GM21576 (cell line): ENCODE measurements around the gene MPV17L2.
"Not testable (repeated sequence)": the region's sequence is repeated elsewhere in the genome, so short reads cannot be mapped to it uniquely, and the experiment has no call there.

Experiments
- ATAC-seq: cut with Tn5 transposase; IDR thresholded peaks from one replicate; pipeline ENCODE4 v1.9.1; 2021; ENCODE audit warnings: mild to moderate bottlenecking, moderate library complexity; ENCODE audit not compliant: unreplicated experiment

The MPV17L2 gene

GRCh38 chr19:18192673-18193387, at the start of gene MPV17L2:
MPV17L2 (plus strand) TSS chr19:18193218; CDS start chr19:18193282, 64 bp downstream.
- peak; percentile 74 for ATAC-seq

- ATAC-seq: no peak
Measured at GRCh38 chr19:18143902-18144301, 49.1 kb upstream of the MPV17L2 start.

- ATAC-seq: no peak
Measured at GRCh38 chr19:18144361-18144760, 48.7 kb upstream of the MPV17L2 start.

GRCh38 chr19:18144906-18145305, 48.1 kb upstream of the MPV17L2 start:
- ATAC-seq: no peak

- no peak for ATAC-seq
Measured at GRCh38 chr19:18145391-18145999, 47.5 kb upstream of the MPV17L2 start.

GRCh38 chr19:18147396-18147795, 45.6 kb upstream of the MPV17L2 start:
- no peak for ATAC-seq

GRCh38 chr19:18149596-18149975, 43.4 kb upstream of the MPV17L2 start:
- no peak for ATAC-seq

GRCh38 chr19:18150776-18151624, 42.0 kb upstream of the MPV17L2 start:
- ATAC-seq: no peak

GRCh38 chr19:18152442-18152816, 40.6 kb upstream of the MPV17L2 start:
- ATAC-seq: peak; percentile 58

GRCh38 chr19:18152817-18153555, 40.0 kb upstream of the MPV17L2 start, which contains the start of gene PIK3R2:
PIK3R2 (plus strand) TSS chr19:18153163; CDS start chr19:18155880, 2,717 bp downstream.
- ATAC-seq: peak; percentile 61

GRCh38 chr19:18153556-18154134, 39.4 kb upstream of the MPV17L2 start:
- no peak for ATAC-seq

GRCh38 chr19:18155095-18156087, 37.6 kb upstream of the MPV17L2 start:
- ATAC-seq: no peak

GRCh38 chr19:18156268-18156667, 36.8 kb upstream of the MPV17L2 start:
- no peak for ATAC-seq

GRCh38 chr19:18156841-18157464, 36.1 kb upstream of the MPV17L2 start:
- no peak for ATAC-seq

- ATAC-seq: no peak
Measured at GRCh38 chr19:18157465-18158063, 35.5 kb upstream of the MPV17L2 start.

GRCh38 chr19:18158467-18158866, 34.6 kb upstream of the MPV17L2 start:
- ATAC-seq: no peak

GRCh38 chr19:18159059-18159616, 33.9 kb upstream of the MPV17L2 start:
- not testable (repeated sequence) for ATAC-seq

GRCh38 chr19:18159810-18160209, 33.2 kb upstream of the MPV17L2 start:
- no peak for ATAC-seq
